HG02763 (cell line): ENCODE measurements around the gene SIPA1.

Experiments
- ATAC-seq: cut with Tn5 transposase; IDR thresholded peaks from one replicate; pipeline ENCODE4 v1.9.1; 2021; ENCODE audit warnings: mild to moderate bottlenecking, moderate library complexity; ENCODE audit not compliant: unreplicated experiment

Gene SIPA1

DNA sequence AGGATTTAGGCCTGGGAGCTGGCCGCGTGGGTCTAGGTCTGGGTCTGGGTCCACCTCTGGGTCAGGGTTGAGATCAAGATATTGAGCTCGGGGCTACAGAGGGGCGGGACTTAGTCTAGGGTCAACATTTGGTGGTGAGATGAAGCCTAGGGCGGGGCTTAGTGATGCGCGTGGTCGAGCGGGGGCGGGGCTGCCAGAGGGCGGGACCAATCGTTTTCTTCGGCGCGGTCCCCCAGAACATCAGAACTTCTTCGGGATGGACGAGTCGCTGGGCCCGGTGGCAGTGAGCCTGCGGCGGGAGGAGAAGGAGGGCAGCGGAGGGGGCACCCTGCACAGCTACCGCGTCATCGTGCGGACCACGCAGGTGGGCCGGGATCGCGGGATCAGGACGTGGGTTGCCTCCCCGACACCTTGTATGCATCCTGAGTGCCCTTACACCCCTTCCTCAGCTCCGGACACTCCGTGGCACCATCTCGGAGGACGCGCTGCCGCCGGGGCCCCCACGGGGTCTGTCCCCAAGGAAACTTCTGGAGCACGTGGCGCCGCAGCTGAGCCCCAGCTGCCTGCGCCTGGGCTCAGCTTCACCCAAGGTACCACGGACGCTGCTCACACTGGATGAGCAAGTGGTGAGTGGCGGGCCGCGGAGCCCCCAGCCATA is 4.2 kb downstream of the SIPA1 start:
- no peak for ATAC-seq

DNA sequence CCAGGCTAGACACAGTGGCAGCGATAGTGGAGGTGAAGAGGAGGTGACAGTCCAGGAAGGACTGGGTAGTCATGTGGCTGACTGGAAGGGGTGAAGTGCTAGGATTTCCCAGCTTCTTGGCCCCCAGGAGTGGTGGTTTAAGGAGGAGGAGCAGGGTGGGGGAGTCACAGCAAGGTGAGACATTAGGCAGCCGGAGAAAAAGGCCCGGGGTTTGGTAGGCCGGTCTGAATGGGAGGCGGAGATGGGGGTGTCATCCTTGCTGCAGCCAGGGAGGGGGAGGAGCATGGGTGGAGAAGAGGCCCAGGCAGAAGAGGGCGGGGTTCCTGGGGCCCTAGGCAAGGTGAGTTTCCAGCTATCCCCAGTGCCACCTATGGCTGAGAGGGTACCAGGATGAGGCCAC is 6.1 kb downstream of the SIPA1 start:
- ATAC-seq = no peak

DNA sequence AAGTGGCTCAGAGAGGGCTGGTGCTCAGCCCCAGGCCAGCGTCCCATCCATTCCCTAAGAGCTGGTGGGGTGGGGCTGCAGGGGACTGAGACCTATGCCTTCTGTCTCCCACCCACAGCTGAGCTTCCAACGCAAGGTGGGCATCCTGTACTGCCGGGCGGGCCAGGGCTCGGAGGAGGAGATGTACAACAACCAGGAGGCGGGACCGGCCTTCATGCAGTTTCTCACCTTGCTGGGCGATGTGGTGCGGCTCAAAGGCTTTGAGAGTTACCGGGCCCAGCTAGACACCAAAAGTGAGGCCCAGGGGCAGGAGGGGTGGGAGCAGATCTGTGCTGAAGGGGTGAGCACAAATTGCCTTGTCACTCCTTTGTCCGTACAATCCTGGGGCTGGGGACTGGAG is 6.9 kb downstream of the SIPA1 start:
- no peak for ATAC-seq

DNA sequence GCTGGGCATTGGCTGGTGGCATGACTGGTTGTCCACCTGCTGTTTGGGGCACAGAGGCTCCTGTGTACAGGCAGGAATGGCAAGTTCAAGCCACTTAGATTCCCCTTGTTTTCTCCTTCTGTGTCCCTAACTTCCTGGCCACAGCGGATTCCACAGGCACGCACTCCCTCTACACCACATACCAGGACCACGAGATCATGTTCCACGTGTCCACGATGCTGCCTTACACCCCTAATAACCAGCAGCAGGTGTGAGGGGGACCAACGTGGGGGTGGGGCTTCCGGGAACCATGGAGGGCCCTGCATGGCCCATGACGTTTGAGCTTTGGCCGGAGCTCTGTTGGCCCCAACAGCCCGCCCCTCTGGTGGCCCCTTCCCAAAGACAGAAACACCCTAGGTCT is 7.8 kb downstream of the SIPA1 start:
- ATAC-seq = no peak

DNA sequence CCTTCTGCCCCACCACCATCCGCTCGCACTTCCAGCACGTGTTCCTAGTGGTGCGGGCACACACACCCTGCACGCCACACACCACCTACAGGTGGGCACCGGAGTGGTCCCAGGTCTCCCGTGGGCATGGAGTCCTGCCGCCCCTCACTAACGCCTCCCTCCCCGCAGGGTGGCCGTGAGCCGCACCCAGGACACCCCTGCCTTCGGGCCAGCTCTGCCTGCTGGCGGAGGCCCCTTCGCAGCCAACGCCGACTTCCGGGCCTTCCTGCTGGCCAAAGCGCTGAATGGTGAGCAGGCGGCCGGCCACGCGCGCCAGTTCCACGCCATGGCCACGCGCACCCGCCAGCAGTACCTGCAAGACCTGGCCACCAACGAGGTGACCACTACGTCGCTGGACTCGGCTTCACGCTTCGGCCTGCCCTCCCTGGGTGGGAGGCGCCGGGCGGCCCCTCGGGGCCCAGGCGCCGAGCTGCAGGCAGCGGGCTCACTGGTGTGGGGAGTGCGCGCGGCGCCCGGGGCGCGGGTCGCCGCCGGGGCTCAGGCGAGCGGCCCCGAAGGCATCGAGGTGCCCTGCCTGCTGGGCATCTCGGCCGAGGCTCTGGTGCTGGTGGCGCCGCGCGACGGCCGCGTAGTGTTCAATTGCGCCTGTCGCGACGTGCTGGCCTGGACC is 8.5 kb downstream of the SIPA1 start:
- no peak for ATAC-seq

DNA sequence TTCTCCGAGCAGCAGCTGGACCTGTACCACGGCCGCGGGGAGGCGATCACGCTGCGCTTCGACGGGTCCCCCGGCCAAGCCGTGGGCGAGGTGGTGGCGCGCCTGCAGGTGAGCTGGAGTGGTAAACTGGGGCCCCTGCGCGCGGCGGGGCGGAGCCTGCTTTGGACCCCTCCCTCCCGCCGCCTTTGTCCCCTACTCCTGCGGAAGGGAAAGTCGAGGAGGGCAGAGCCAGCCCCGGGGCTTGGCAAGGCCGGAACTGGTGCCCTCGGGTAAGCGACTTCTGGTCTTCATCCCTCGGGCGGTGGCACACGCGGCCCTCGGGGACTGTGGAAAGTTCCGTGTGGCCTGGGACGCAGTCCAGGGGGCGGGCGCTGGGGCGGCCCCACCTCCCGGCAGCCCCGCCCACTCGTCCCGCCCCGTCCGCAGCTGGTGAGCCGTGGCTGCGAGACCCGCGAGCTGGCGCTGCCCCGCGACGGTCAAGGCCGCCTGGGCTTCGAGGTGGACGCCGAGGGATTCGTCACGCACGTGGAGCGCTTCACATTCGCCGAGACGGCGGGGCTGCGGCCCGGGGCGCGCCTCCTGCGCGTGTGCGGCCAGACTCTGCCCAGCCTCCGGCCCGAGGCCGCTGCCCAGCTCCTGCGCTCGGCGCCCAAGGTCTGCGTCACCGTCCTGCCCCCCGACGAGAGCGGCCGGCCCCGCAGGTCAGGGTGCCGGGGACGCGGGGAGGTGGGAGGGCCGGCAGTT is 9.2 kb downstream of the SIPA1 start:
- ATAC-seq = no peak

DNA sequence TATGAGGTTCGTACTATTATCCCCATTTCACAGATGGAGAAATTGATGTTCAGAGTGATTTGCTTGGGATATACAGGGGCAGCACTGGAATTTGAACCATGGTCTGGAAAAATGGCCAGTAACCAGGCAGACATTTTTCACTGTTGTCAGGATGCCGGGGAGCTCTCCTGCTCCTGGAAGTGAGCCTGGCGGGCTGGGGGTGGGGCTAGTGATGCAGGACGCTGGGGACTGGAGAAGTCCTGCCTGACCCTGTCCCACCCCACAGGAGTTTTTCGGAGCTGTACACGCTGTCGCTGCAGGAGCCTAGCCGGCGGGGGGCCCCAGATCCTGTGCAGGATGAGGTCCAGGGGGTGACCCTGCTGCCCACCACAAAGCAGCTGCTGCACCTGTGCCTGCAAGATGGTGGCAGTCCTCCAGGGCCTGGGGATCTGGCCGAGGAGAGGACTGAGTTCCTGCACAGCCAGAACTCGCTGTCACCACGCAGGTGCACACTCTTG is 11.1 kb downstream of the SIPA1 start:
- ATAC-seq = no peak

DNA sequence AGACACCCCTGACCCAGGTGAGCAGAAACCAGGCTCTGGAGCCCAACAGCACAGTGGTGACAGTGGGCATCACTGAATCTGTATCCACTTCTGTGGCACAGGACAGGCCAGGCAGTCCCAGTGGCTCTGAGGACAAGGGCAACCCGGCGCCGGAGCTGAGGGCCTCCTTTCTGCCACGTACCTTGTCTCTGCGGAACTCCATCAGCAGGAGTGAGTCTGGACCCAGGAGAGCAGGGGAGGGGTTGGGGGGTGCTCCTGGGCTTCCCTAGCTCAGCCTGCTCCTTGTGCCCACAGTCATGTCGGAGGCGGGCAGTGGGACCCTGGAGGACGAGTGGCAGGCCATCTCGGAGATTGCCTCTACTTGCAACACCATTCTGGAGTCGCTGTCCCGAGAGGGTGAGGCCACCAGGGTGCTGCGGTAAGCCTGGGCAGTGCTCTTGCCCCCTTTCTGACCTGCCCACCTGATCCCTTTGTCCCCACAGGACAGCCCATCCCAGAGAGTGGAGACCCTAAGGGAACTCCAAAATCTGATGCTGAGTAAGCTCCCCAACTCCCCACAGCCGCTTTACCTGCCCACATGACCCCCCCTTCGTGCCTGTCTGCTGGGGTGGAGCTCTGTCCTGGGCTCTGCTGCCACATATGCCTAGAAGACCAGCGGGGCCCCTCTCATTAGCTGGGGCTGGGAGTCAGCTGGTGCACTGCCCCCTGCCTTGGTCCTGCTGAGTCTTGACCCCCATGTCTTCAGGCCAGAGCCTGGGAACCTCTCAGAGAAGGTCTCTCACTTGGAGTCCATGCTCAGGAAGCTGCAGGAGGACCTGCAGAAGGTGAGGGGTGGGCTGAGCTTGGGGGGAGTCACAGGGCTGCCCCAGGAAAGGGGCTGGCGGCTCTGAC is 12.0 kb downstream of the SIPA1 start:
- ATAC-seq = no peak

DNA sequence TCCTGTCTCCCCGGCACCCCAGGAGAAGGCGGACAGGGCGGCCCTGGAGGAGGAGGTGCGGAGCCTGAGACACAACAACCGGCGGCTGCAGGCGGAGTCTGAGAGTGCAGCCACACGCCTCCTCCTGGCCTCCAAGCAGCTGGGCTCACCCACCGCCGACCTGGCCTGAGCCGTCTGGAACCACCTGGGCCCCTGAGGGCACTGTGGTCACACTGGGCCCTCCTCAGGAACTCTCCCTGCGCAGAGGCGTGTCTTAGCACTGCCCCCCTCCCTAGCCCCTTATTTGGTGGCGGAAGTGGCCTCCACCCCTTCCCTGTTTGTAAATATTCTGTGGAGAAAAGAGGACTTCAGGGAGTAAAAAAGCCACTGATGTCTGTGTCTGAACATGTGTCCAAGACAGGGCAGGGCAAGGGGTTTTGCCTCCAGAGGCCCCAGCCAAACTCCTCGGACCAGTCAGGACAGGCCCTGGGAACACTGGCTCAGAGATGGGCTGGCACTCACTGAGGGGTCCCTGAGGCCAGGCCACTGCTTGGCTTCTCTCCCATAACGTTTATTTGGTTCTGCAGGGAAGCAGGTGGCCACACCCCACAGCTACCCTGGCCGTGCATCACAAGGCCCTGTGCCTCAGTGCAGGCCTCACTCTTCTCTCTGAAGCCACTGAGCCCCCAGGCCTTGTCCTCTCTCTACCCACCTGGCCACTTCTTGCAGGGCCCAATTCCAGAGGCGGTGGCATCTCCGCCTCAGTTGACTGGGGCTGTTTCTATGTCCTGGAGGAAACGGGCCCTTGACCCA is 12.8 kb downstream of the SIPA1 start:
- ATAC-seq = no peak

DNA sequence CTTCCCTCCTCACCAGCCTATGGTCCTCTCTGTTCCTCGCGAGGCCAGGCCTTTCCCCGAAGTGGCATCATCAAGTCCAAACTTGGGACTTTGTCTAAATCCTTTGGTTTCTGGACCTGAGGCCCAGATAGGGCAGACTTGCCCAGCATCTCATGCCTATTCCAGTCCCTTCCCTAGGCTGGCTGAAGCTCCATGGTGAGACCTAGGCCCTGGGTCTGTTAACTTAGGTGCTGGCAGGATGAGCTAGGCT is 13.4 kb downstream of the SIPA1 start:
- ATAC-seq = no peak

DNA sequence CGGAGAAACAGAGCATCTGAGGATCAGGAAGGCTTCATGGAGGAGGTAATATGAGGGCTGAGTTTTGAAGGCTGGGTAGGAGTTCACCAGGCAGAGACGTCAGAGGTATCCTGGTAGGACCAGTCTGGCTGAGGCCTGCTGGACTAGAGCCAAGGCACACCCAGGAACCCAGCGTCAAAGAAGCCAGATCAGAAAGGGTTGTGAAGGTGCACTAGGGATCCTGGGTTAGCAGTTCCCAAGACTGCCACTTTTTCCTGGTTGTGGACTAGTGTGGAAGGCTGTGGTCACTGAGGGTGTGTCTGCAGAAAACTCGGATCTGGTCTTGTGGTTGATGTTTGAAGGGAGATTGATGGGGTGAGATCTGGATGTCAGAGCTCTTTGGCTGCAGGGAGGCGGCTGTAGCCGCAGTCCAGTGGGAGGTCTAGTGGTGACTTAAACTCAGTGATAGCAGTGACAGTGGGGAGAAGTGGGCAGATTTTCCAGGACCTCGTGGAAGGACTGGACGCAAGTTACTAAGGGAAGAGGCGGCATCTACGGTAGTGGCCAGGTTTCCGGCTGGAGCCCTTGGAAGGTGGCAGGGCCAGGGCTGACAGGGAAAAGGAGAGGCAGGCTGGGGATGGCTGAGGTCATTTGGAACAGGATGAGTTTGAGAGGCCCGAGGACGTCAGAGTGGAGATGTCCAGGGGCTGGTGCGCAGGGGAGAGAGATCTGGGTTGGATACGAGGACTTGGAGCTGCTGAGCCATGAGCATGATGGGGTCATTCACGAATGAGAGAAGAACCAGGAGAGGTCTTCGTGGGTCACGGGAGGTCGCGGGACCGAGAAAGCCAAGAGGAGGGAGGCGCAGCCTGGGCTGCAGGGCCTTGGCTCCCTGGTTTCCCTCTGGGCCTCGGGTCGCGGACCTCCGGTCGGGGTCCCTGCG is 13.9 kb downstream of the SIPA1 start:
- ATAC-seq = no peak

DNA sequence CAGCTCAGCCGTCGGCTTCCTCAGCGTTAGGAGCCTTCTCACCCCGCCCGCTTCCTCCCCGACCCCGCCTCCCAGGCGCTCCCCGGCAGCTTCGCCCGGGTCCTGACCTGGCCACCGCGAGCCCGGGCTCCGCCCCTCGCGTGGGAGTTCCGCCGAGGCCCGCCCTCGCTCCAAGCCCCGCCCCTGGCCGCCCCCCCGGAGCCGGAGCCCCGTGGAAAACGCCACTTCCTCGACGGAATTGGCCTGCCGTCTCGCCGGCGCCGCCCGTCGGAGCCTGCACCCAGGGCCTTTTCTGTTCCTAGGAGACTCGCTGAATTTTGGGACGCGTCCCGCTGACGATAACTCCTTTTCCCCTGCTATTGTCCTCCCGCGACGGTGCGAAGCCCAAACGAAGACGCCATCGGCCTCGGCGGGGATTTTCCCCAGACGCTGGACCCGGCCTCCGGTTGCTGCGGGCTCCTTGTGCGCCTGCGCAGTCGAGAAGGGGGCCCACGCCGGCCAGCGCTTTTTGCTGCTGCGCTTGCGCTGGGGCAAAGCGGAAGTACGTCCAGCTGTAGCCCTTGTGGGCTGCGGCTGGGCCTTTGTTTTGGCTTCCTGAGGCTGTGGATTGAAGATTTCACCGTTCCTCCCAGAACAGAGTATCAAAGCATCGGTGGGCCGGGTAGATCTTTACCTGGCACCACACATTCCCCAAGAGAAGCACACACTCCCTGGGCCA is 14.8 kb downstream of the SIPA1 start:
- ATAC-seq = peak; percentile 78

DNA sequence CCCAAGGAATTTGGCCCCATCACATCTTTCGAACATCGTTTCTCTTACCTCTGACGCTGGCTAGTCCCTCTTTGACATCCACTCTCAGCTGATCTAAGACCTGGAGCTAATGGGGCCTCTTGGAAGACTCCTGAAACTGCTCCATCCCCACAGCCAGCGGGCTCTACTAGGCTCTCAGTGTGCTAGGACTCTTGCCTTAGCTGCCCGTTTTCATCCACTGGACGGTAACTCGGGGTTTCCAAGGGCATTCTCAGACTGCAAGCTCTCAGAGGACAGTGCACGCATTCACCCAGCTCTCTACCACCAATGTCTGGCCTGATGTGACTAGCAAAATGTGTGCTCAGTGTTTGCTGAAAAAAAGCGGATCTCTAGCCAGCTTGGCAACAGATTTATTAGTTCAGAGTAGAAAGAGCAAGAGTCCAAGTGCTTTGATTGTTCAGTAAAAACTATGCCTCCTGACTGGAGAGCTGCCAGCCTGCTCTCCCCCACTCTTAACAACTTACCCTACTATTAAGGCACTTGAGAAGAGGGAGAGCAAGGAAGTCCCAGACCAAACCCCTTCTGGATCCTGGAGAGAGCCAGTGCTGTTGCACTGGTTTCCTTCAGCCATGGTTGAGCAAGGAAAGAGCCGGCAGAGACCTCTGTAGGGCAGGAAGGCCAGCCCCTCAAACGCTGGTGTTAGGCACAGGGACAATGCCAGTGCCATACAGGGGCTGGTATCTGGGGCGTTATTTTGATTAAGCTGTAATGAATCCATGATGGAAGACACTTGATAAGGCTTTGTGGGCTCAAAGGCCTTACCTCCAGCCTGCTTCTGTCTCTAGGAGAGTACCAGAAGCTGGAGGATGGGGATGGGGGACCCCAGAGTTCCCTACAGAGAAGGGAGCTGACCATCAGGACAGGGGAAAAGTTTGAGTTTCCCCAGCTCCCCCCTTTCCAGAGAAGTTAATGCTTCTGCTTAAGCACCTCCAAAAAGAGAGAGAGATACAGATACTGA is 15.6 kb downstream of the SIPA1 start:
- no peak for ATAC-seq

DNA sequence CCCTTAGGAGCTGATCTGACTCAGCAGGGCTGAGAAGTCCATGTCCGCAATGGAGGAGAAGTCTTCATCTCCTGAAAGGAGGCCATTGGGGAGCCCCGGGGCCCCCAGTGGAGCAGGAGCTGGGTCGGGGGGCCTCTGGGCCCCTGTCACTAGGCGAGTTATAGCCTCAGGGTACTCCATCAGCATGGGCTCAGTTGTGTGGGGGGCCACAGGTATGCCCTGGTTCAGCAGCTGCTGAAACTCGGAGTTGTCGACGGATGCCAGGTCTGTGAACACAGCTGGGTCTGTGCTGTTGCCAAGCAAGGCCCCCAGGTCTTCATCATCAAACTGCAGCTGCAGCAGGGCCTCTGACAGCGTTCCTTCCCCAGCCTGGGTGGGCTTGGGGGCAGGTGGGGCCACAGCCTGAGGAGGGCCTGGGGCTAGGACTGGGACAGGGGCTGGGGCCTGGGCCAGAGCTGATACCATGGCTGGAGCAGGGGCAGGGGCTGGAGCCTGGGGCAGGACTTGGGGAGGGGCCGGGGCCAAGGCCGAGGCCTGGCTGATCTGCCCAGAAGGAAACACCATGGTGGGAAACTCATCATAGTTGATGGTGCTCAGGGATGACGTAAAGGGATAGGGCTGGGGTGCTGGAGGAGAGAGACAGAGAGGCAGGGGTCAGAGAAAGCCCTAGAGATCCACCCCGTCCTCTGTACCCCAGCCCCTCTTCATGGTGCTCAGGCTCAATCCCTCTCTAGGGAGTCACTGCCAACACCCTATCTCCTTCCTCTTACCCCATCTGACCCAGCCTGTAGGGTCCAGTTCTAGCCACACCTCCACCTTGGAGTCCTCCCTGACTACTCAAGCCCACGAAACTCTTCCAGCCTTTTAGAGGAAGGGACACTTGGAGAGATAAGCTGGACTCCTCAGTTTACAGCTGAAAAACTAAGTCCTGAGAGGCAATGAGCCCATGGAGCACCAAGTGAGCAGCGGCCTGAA is 16.8 kb downstream of the SIPA1 start:
- ATAC-seq = no peak

DNA sequence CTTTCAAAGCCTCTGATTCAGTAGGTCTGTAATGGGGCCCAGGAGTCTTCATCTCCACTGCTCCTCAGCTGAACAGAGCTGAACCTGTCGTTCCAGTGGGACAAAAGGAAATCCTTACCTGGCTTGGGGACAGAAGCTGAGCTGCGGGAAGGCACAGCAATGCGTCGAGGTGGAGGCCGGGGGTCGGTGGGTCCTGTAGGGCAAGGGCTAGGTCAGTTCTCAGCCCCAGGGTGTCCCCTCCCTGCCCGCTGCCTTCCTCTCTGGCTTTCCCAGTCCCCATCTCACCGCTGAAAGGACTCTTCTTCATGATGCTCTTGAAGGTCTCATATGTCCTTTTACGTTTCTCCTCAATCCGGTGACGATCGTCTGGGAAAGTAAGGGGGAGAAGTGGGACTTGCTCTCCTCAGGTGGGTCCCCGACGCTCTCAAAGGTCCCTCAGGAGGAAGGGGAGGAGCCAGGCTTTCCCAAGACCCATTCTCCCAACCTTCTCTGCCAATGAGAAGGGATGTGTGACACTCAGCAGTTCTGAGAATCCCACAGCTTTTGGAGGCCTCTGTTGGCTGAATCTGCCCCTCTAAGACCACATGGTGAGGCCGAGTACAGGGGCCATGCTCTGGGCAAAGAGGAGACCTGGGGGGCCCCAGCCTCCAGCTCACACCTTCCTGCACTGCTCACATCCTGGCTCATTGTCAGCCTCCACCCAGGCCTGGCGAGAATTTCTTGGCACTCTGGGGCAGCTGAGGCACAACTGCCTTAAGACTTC is 17.9 kb downstream of the SIPA1 start:
- no peak for ATAC-seq

DNA sequence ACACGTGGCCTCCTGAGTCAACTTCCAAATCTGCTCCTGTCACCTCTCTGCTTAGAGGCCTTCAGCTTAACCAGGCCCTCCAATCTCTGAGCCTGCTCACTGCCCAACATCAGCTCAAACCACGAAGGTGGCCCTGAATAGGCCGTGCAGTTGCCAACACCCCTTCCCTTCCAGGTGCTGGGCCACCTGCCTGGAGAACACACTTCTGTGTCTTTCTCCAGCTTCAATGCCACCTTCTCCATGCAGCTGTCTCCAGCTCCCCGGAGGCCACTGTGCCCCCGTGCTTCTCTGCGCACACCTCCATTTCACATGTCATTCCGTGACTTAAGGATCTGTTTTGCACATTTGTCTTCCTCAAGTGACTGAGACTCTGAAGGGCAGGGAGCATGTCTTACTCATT is 19.5 kb downstream of the SIPA1 start:
- no peak for ATAC-seq
